LNCAP (cell line): ENCODE results near the gene PAX9.

Experiments used
- CTCF ChIP-seq: fragments of 450-650 bp; IDR thresholded peaks from 2 replicates; pipeline ENCODE4 v1.5.1; 2017; ENCODE audit warnings: mild to moderate bottlenecking

PAX9 gene

DNA sequence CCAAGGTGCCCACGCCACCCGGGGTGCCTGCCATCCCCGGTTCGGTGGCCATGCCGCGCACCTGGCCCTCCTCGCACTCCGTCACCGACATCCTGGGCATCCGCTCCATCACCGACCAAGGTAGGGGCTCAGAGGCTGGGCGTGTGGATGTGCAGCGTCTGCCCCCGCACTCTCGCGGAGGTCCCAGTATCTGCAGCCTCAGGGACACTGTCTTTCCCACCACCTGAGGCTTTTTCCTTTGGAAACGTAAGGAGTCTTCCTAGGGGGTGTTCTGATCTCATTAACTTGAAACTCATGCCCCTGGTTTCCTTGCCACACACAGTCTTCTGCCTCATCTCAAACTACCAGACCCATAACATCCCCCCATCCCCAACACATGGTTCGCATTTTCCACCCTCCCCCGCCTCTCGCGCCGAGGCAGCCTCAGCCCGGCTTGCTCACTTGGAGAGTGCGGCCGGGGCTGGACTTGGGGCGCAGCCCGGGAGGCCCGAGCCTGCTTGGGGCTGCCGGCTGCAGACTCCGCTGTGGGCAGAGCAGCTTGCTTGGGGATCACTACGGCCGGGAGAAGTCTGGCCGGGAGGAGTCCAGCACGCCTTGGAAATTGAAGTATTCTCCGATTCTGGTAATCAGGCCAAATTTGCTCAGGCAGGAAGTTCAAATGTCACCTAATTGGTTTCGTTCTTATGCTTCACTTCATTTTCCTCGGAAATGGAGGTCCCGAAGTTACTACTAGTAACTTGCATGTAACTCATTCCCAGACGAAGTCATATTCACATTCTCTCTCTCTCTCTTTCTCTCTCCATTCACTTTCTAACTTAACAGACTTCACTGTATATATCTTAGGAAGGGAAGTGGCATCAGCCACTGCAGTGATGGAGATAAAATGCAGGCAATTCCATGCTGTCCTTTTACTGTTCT, 2.0 kb downstream of the PAX9 start:
- TF ChIP-seq CTCF = no peak

GRCh38 chr14:36664322-36665193, 2.9 kb downstream of the PAX9 start:
- no peak for TF ChIP-seq CTCF

- TF ChIP-seq CTCF = no peak
Measured at GRCh38 chr14:36665887-36666415, 4.3 kb downstream of the PAX9 start.

DNA sequence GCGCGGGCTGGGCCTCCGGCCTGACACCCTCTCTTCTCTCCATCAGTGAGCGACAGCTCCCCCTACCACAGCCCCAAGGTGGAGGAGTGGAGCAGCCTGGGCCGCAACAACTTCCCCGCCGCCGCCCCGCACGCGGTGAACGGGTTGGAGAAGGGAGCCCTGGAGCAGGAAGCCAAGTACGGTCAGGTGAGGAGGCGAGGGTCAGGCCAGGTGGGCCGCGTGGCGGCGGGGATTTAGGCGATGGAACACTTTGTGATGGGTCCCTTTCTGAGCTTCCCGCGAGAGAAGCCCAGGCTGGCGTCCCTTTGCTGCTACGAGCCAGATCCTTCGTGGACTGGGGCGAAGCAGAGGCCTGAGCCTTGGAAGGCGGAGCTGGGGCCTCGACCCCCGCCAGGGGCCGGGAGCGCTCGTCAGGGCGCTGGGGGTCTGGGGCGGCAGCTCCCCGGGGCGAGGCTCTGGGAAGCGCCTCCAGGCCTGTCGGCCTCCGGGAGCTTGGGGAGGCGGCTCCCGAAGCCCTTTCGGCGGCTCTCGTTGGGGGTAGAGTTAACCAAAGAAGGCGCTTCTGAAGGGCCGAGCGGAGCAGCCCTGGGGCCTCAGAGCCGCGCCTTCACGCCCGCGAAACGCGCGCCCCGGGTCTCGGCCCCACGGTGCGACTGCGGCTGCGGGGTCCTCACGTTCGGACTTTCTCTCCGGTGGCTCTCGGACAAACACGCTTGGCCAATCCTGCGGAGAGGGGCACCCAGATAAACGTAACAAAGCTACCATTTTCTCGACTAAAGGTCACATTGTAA, 5.0 kb downstream of the PAX9 start:
- TF ChIP-seq CTCF = no peak

DNA sequence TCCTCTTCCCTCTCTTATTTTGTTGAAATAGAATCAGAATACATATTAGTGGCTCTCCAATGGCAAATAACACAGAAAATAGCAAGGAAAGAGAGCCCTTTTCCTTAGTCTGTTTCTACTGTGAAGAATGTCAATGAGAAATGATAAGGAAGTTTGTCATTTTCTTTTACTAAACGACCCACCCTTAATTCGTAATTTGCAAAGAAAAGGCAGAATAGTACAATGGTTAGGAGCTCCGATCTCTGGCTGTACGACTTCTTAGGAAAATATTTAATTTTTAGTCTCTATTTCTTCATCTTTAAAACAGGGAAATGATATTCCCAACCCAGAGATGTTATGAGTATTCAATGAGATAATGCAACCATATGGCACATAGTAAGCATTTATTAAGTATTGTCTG, 6.0 kb downstream of the PAX9 start:
- no peak for TF ChIP-seq CTCF

GRCh38 chr14:36671149-36671548, 9.5 kb downstream of the PAX9 start:
- no peak for TF ChIP-seq CTCF

- TF ChIP-seq CTCF = no peak
Measured at GRCh38 chr14:36672095-36672494, 10.4 kb downstream of the PAX9 start.
